AG10803 (cell line): Measurements from ENCODE around the gene MYO16.

Source experiments
- DNase-seq: peaks from one replicate; pipeline ENCODE4 v3.0.0; 2010; ENCODE audit warnings: low read depth
- H3K4me3 ChIP-seq: 2 replicates; pipeline ENCODE4 v1.5.1; 2011; ENCODE audit warnings: mild to moderate bottlenecking, low read length, control low read depth
- TF ChIP-seq, protein P1 (sequence below): conservative IDR thresholded peaks from 2 replicates; pipeline ENCODE4 v1.5.1; 2011; ENCODE audit warnings: mild to moderate bottlenecking, low read length, control low read depth, inconsistent platforms

The MYO16 gene

DNA sequence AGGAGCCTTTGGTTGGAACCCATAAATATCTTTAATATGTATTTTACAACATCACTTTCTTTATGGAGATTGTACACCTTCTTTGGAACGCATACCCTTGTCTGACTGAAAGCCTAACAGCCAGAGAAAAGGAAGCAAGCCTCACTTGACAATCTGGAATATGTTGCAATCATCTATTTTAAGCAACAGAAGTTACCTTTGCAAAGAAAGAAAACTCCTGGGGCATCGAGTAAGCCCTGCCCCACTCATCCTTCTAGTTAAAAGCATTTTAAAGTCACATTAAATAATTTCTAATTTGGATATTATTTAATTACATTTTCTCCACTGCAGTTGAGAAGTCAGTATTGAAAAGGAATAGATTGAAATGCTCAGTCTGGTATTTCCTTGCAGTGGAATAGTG is 542.7 kb downstream of the MYO16 start:
- TF ChIP-seq, protein P1, sequence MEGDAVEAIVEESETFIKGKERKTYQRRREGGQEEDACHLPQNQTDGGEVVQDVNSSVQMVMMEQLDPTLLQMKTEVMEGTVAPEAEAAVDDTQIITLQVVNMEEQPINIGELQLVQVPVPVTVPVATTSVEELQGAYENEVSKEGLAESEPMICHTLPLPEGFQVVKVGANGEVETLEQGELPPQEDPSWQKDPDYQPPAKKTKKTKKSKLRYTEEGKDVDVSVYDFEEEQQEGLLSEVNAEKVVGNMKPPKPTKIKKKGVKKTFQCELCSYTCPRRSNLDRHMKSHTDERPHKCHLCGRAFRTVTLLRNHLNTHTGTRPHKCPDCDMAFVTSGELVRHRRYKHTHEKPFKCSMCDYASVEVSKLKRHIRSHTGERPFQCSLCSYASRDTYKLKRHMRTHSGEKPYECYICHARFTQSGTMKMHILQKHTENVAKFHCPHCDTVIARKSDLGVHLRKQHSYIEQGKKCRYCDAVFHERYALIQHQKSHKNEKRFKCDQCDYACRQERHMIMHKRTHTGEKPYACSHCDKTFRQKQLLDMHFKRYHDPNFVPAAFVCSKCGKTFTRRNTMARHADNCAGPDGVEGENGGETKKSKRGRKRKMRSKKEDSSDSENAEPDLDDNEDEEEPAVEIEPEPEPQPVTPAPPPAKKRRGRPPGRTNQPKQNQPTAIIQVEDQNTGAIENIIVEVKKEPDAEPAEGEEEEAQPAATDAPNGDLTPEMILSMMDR, result no peak
- DNase-seq, result no peak
- H3K4me3 ChIP-seq, result no peak overlapping the region

DNA sequence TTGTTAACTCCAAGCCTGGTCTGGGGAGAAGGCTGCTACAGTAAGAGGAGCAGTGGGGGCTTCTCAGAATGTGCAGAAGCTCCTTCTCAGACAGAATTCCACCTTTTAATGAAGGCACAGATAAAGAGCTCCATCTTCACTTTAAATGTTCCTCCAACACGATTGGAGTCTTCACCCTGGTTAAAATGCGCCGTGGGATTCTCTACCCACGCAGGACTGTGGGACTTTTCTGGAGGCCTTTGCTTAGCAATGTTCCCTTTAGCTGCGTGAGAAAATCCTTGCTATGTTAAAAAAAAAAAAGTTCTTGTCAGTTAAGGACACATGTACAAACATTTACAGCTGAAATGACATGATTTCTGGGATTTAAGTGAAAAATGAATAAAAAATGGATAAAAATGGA is 546.3 kb downstream of the MYO16 start:
- no peak for DNase-seq
- H3K4me3 ChIP-seq, result no peak overlapping the region
- TF ChIP-seq, protein P1, result no peak

- TF ChIP-seq, protein P1, result no peak
- peak; percentile 95 for DNase-seq
- no peak overlapping the region for H3K4me3 ChIP-seq
These were observed 551.6 kb downstream of the MYO16 start for GRCh38 chr13:109180905-109181425.

- TF ChIP-seq, protein P1, result no peak
- H3K4me3 ChIP-seq, result no peak overlapping the region
- peak; percentile 29 for DNase-seq
These were observed 553.5 kb downstream of the MYO16 start for GRCh38 chr13:109182777-109183465.

DNA sequence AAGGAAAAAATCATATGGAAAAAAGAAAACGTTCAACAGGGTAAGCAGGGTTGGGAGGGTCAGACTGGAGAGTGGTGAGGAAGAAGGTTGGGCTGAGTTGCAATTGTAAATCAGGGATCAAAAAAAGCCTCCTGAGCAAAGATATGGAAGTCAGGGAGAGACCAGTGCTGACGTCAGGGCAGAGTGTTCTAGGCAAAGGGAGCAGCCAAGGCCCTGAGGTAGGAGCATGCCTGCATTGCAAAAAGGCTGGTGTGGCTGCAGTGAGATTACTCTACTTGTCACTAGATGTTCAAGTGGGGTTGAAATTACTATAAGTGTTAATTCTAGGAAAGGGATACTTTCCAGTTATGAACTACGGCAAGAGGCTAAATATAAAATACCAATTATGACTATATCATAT is 562.0 kb downstream of the MYO16 start:
- TF ChIP-seq, protein P1, result no peak
- H3K4me3 ChIP-seq, result no peak overlapping the region
- DNase-seq, result no peak

- TF ChIP-seq, protein P1, result no peak
- no peak for DNase-seq
- H3K4me3 ChIP-seq, result no peak overlapping the region
These were observed 562.9 kb downstream of the MYO16 start for GRCh38 chr13:109192306-109192705.

DNA sequence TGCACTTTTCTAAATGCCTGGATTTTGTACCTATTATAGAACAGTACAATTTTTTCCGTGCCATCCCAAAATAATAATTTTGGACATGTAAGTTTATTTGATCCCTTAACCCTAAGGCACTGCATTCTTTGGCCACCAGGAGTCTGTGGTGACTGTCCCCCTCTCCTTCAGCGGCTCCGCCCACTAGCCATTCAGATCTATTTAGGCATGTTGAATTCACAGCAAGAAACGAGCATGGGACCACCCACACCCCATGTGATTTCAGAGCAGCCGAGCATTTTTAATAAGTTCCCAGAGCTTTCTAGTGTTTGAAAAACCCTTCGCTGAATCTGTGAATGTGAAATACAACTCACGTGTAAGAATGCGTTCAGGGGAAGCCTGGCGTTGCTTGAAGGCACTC is 567.5 kb downstream of the MYO16 start:
- no peak for DNase-seq
- TF ChIP-seq, protein P1, result no peak
- H3K4me3 ChIP-seq, result no peak overlapping the region
